Stimulated activated CD4-positive, alpha-beta T cell treated with anti-CD3 and anti-CD28 coated beads, Interleukin-2, amount 100 ng/mL, for 24 hours (primary cell): ENCODE measurements around the gene HERC5.

Source experiments
- DNase-seq, 2 donors: peaks; one replicate each; pipeline ENCODE4 v3.0.0-alpha.2; 2020

HERC5 gene

GRCh38 chr4:88523325-88524129, 66.6 kb downstream of the HERC5 start, which contains the start of gene PYURF:
Gene PYURF (minus strand): TSS chr4:88523776. CDS start chr4:88523700, 76 bp downstream.
- peak; percentile 83 to 93 for DNase-seq

- DNase-seq: no peak
These were observed 67.3 kb downstream of the HERC5 start for GRCh38 chr4:88524171-88524570.

- no peak for DNase-seq
These were observed 69.4 kb downstream of the HERC5 start for GRCh38 chr4:88526221-88526815.

- DNase-seq: no peak
These were observed 70.9 kb downstream of the HERC5 start for GRCh38 chr4:88527787-88528186.

- no peak for DNase-seq
These were observed 71.9 kb downstream of the HERC5 start for GRCh38 chr4:88528861-88529260.

- no peak for DNase-seq
These were observed 74.6 kb downstream of the HERC5 start for GRCh38 chr4:88531549-88531948.

- no peak for DNase-seq
These were observed 76.3 kb downstream of the HERC5 start for GRCh38 chr4:88533088-88533790.

- no peak for DNase-seq
These were observed 77.2 kb downstream of the HERC5 start for GRCh38 chr4:88533937-88534750.

- no peak for DNase-seq
These were observed 78.3 kb downstream of the HERC5 start for GRCh38 chr4:88535090-88535755.

GRCh38 chr4:88537709-88538108, 80.8 kb downstream of the HERC5 start:
- DNase-seq: no peak

- peak; percentile 80 to 81 for DNase-seq
These were observed 82.6 kb downstream of the HERC5 start for GRCh38 chr4:88539322-88540068.

GRCh38 chr4:88549815-88550214, 92.9 kb downstream of the HERC5 start:
- DNase-seq: no peak
